Stimulated activated CD4-positive, alpha-beta T cell treated with anti-CD3 and anti-CD28 coated beads, TNF-alpha, amount 100 ng/mL, for 4 hours (primary cell): ENCODE data around the gene PDIA5.

ENCODE experiments used
- DNase-seq, 3 experiments: peaks; one replicate each; pipeline ENCODE4 v3.0.0-alpha.2; 2020; ENCODE audit warnings: low read depth in 3 of 3

Gene PDIA5

GRCh38 chr3:123071581-123071980 lies 4.8 kb downstream of the PDIA5 start:
- DNase-seq: no peak

- no peak for DNase-seq
These were observed 5.3 kb downstream of the PDIA5 start for GRCh38 chr3:123072152-123072551.

DNA sequence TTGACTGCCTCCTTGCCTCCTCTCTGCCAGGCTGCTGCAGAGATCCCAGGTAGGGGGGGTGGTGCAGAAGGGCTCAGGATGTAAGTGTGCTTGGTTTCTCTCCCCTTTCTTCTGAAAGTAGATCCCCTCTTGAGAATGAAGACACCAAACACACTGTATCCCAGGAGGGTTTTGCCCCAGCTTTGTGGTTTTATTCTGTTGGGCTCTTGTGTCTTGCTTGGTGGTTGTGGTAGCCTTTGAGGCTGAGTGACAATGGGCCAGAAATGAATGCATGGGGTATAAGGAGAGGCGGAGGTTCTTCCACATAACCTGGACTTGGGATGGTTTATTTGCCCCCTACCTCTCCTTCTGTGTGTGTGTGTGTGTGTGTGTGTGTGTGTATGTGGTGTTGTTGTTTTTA lies 5.7 kb downstream of the PDIA5 start:
- DNase-seq: no peak

DNA sequence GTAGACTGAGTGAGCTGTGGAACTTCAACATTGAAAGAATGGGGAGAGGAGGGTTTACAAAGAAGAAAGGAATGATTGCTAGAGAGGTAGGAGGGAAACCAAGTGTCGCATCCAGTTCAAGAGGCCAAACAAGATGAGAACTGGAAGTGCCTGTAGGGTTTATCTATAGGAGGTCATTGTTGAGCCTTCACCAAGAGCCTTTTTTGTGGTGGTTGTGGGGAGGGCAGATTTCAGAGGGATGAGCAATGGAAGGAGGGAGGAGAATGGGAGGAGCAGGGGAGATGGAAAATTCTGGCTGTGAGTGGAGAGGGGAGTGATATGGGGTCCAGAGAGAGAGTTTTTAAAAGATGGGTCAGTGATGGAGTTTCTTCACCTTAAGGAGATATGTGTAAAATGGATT lies 8.5 kb downstream of the PDIA5 start:
- no peak for DNase-seq

- no peak for DNase-seq
These were observed 9.3 kb downstream of the PDIA5 start for GRCh38 chr3:123076112-123076495.

GRCh38 chr3:123076496-123077418 lies 9.9 kb downstream of the PDIA5 start:
- DNase-seq: no peak

GRCh38 chr3:123078101-123078500 lies 11.3 kb downstream of the PDIA5 start:
- no peak for DNase-seq

- DNase-seq: no peak
These were observed 14.2 kb downstream of the PDIA5 start for GRCh38 chr3:123080864-123081562.

DNA sequence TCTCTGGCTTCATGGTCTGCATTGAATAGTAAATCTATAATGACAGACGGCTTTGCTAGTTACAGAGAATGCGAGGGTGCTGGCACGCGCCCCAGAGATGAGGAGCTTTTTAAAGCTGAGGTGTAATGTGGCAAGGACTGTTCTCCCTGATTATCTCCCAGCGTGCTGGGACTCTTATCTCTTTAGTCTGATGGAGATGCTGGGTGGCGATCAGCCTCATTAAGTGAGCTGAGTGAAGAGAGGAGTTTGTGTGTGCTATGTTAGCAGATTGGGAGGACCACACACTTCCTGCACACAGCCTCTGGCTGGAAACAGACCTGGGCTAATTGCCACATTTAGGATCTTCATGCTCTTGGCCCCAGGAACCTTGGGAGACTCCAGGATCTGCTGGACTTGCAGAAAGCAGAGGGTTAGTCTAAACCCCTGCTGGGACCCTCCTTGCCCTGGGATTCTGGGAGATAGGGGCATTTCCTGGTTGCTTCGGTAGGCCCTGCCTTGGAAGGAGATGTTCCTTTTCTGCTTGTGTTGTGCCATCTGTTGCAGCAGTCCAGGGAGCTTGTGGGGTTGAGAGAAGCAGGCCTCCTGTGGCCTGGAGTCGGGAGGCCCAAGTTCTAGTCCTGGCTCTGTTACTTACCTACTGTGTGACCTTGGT lies 15.0 kb downstream of the PDIA5 start:
- DNase-seq: no peak

- DNase-seq: no peak
These were observed 15.7 kb downstream of the PDIA5 start for GRCh38 chr3:123082370-123083065.

DNA sequence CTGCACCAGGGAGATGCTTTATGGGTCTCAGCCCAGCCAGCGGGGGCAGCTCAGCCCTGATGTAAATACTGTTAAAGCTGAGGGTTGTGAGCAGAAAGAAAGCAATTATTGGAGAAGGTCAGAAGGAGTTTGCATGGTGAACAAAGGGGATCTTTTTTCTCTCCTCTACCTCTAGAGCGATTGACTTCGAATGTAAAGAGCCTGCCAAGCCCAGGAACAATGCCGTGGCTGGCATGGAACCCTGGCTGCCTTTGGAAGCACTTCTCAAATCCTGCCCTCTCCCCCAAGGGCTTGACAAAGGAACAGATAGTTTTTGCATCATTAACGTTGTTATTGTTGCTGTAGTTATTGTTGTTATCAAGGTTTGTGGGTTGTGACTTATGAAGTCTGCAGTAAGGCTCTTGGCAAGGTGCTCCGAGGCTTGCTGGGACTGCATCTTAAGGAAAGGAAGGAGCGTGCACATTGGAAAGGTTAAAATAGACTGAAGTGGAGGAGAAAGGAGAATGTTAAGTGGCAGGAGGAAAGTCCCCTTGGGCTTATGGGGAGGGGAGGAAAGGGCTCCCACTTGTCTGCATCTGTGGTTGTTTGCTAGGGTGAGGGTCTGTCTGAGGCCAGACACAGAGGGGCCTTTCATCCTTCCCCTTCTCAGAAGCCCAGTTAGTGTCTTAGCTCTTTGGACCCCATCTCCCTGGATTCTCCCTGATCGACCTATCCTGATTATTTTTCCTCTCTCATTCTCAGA lies 16.7 kb downstream of the PDIA5 start:
- no peak for DNase-seq

GRCh38 chr3:123084192-123084591 lies 17.4 kb downstream of the PDIA5 start:
- no peak for DNase-seq

- no peak for DNase-seq
These were observed 18.0 kb downstream of the PDIA5 start for GRCh38 chr3:123084738-123085237.

DNA sequence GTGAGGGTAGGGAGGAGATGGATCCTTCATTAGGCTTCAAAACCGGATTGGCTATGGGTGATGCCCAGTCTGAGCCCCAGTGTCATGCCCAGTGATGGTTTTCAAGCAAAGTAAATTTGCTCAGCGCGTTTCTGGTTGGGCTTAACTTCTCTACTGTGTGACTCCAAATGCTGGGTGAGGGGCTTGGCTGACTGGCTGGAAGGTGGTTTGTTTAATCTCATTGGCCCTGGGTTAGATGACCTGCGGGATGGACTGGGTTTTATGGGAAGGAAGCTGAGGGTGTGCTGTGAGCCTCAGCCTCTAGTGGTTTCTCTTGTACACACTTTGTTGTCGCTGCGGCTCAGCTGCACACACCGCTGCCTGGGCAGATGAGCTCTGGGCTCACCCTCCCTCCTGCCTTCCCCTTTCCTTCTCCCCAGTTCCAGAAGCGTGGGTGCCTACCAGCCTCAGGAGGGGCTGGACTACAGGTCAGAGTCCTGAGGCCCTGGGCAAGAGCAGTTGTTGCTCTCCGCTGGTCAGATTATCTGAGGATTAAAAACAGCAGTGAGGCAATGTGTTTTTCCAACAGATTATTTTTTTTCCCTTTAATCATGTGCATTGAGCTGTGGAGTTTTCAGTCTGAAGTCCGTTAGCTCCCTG lies 18.6 kb downstream of the PDIA5 start:
- no peak for DNase-seq

DNA sequence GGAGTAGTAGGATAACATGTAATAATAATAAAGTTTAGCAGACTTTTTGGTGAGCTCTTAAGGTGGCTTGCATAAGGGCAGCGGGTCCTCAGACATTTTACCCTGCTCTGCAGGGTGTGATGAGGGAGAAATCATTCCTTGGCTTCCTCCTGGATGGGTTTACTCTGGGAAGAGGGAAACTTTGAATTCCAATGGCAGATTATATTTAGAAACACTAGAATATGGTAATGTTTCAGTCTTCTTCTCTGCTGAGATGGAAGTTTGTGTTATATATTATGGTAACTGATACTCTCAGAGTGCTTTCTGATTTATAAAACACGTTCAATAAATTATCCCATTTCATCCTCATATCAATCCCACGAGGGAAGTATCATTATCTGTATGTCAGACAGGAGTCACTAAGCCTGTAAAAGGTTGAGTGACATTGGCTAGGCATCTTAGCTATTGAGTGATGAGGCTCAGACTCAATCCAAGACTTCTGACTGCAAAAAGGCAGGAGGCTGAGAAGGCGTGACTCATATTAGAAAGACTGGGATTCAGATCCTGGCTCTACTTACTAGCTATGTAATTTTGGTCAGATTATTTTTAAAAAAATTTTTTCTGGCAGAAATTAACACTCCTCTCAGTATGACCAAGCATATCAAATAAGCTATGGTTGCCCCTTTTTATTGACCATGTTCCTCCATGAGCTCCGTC lies 19.3 kb downstream of the PDIA5 start:
- no peak for DNase-seq

GRCh38 chr3:123088387-123088786 lies 21.6 kb downstream of the PDIA5 start:
- no peak for DNase-seq

DNA sequence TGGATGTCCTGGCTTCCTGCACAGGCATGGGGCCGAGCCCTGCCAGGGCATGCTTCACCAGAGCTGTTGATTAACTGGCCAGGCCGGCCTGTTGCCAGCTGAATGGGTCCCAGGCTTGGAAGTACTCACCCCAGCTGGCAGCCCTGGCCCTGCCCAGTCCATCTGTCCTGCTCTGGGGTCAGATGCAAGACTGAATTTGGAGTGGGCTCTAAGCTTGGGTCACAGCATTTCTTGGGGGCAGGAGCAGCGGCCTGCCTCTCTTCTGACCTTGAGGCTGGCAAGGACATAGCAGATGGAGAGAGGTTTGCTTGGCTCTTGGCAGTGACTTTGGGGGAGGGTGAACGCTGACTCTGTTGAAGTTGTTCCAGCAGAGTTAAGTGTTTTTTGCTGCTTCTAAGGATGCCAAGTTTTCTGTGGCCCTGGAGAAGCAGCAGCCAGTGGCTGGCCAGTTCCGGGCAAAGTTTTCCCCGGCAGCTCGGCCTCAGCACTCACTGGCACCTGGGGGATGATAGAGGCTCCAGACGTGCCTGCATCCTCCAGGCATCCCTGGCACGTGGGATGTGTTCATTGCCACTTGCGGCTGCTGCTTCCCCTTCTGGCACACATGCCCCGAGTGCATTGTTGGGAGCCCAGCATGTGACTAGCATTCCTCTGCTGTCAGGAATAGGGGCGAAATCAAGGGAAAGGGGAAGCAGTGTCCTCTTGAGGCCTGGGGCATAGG lies 22.9 kb downstream of the PDIA5 start:
- no peak for DNase-seq

GRCh38 chr3:123090728-123091531 lies 24.1 kb downstream of the PDIA5 start:
- DNase-seq: no peak
